NAMALWA (cell line): Measurements from ENCODE around the gene CCDC60.
"Not testable (repeated sequence)": the region's sequence is repeated elsewhere in the genome, so short reads cannot be mapped to it uniquely, and the experiment has no call there.

Experiments
- DNase-seq: peaks from one replicate; pipeline ENCODE4 v3.0.0-alpha.2; 2015; ENCODE audit warnings: low spot score

The CCDC60 gene

GRCh38 chr12:119340578-119340977 is 6.0 kb downstream of the CCDC60 start:
- no peak for DNase-seq

GRCh38 chr12:119341020-119341419 is 6.5 kb downstream of the CCDC60 start:
- no peak for DNase-seq

- DNase-seq: no peak
These were observed 7.5 kb downstream of the CCDC60 start for GRCh38 chr12:119341988-119342387.

GRCh38 chr12:119343130-119343529 is 8.6 kb downstream of the CCDC60 start:
- no peak for DNase-seq

GRCh38 chr12:119354172-119354571 is 19.6 kb downstream of the CCDC60 start:
- no peak for DNase-seq

- DNase-seq: not testable (repeated sequence)
These were observed 25.8 kb downstream of the CCDC60 start for GRCh38 chr12:119360366-119360765.

- DNase-seq: no peak
These were observed 28.5 kb downstream of the CCDC60 start for GRCh38 chr12:119363037-119363436.

- DNase-seq: no peak
These were observed 29.0 kb downstream of the CCDC60 start for GRCh38 chr12:119363490-119363889.

- no peak for DNase-seq
These were observed 30.9 kb downstream of the CCDC60 start for GRCh38 chr12:119365451-119365850.

GRCh38 chr12:119366007-119366406 is 31.5 kb downstream of the CCDC60 start:
- no peak for DNase-seq

- no peak for DNase-seq
These were observed 34.6 kb downstream of the CCDC60 start for GRCh38 chr12:119369161-119369560.

GRCh38 chr12:119369907-119370546 is 35.5 kb downstream of the CCDC60 start:
- DNase-seq: no peak

GRCh38 chr12:119372540-119372939 is 38.0 kb downstream of the CCDC60 start:
- DNase-seq: no peak

- DNase-seq: no peak
These were observed 38.5 kb downstream of the CCDC60 start for GRCh38 chr12:119373001-119373400.

GRCh38 chr12:119373666-119374065 is 39.1 kb downstream of the CCDC60 start:
- no peak for DNase-seq

- DNase-seq: no peak
These were observed 40.1 kb downstream of the CCDC60 start for GRCh38 chr12:119374635-119375034.

- no peak for DNase-seq
These were observed 40.8 kb downstream of the CCDC60 start for GRCh38 chr12:119375075-119375882.

GRCh38 chr12:119375883-119376190 is 41.3 kb downstream of the CCDC60 start:
- DNase-seq: no peak

GRCh38 chr12:119378903-119379302 is 44.4 kb downstream of the CCDC60 start:
- DNase-seq: no peak

- no peak for DNase-seq
These were observed 47.1 kb downstream of the CCDC60 start for GRCh38 chr12:119381471-119382235.

GRCh38 chr12:119383206-119383605 is 48.7 kb downstream of the CCDC60 start:
- peak; percentile 40 for DNase-seq

GRCh38 chr12:119384340-119384739 is 49.8 kb downstream of the CCDC60 start:
- DNase-seq: no peak

- no peak for DNase-seq
These were observed 51.1 kb downstream of the CCDC60 start for GRCh38 chr12:119385659-119386058.
